DMS153 treated with DMSO at 0.1 percent for 48 hours (cell line): ENCODE measurements around the gene DENND1A.
"Not testable (repeated sequence)": the region's sequence is repeated elsewhere in the genome, so short reads cannot be mapped to it uniquely, and the experiment has no call there.

Experiments used
- DNase-seq: peaks from one replicate; lab custom pipeline; 2025; ENCODE audit not compliant: unreplicated experiment; lab: John Stamatoyannopoulos, UW

The DENND1A gene

DNA sequence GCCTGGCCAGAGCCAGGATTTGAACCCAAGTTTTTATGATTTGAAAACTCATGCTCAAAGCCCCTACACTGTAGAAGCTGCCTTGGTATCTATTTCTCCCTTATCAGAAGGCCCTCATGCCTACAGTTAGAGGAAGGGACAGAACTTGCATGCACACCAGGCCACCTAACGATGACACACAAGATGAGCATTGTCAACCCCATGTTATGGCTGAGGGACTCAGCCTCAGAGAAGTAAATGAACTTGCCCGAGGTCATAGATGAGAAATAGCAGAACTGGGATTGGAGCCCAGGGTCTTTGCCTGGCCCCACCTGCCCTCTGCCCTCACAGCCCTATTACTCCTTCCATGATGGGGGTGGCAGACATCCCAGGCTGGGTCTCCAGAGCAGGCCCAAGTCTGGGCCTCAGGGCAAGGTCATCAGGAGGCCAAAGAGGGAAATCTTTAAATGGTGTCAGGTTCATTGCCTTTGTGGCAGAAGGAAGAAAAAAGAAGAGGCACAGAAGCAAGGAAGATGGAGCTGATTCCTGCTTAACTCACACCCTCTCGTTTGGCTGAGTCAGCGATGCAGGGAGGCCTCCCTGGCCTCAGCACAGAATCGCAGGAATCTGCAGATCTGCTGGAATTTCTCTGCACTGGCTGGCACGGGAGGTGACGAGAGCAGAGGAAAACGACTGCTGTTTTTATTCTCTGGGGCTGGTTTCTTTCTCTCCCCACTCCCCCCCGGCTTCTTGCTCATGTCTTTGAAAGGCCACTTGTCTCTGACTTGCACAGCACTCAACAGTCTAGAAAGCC is 594.5 kb downstream of the DENND1A start:
- no peak for DNase-seq

DNA sequence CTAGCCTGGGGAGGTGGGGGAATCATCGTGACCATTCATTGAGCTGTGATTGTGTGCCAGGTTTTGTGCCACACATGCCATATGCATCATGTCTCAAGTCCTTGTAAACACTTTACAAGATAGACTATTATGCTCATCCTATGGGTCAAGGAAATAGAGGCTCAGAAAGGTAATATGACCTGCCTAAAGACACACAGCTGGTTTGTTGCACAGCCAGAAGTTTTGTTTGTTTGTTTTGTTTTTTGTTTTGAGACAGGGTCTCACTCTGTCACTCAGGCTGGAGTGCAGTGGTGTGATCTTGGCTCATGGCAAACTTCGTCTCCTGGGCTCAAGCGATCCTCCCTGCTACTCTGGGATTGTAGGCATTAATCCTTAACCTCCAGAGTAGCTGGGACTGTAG is 595.3 kb downstream of the DENND1A start:
- DNase-seq = no peak

DNA sequence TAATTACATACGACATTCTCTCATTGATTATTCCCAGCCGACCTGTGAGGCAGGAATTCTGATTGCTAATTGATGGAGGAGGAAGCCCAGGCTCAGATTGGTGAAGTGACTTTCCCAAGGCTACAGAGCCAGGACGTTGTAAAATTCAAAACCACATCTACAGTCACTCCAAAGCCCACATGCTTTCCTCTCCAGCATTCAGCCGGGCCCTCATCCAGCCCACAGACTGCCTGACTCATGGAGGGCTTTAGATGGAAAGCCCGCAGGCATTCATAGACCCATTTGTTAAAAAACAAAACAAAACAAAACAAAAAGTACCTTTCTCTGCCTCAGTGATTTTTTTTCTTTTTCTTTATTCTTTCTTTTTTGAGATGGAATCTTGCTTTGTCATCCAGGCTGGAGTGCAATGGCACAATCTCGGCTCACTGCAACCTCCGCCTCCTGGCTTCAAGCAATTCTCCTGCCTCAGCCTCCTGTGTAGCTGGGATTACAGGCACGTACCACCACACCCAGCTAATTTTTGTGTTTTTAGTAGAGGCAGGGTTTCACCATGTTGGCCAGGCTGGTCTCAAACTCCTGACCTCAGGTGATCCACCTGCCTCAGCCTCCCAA is 596.8 kb downstream of the DENND1A start:
- not testable (repeated sequence) for DNase-seq

DNA sequence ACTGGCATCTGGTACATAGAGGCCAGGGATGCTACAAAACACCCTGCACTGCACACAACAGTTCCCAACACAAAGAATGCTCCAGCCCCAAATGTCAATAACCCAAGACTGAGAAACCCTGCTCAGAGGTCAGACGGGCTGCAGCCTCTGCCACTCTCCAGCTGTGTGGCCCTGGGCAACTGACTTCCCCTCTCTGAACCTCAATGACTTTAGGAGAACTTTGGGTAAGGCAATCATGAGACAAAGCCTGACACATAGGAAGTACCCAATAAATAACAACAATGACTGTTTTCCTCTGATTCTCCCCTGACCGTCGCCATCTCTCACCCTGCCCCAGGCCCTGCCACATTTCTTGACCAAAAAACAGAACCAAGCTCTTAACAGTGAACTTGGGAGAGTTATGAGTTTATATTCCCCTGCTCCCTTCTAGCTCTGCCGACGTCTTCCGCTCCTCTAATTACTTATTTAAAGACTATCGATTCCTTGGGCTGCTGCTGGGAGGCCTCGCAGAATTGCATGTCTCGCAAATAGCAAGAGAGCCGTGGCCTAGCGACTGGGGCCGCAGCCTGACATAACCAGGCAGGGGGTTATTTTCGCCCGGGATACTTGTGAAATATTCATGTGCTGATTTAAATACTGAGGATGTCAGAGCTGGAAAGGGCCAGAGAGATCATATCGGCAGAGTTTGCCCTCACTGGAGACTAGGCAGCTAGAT is 598.4 kb downstream of the DENND1A start:
- DNase-seq = no peak
